A549 (cell line): ENCODE data around the gene EP400. TPM values are rescaled to one million over a fixed set of nuclear protein-coding genes. Genes with fewer than 3 reads are reported as not detected.

Experiments used
- polyA plus RNA-seq, 4 experiments: library from polyadenylated mRNA; depleted of rRNA in 3 of 4; stranded (reverse); fragments of >200 nt; fragmentation: RNase III in 1 of 4; extraction: RNeasy Plus Mini Kit Qiagen cat#74134 plus additional on column Dnase treatment in 1 of 4; gene quantifications; 2 replicates in 3 of 4; 3 replicates in 1 of 4; pipeline ENCODE4 v1.2.3, GENCODE V29; 2011 to 2017
- small RNA-seq, 6 experiments: library from RNA; depleted of rRNA; stranded (forward); fragments of <200 nt; gene quantifications; one replicate each; pipeline ENCODE3, GENCODE V24; 2012

The EP400 gene
- polyA plus RNA-seq, 2 of the 4 experiments (the other 2 are of a cell fraction): 9.7 to 15.2 TPM

Small RNA genes within 50 kb of the gene (small RNA-seq; reads per million reads assigned to genes)
- gene AC131009.3 (0 reads per million in 6 experiments), gene AC137590.2 (0 reads per million in 6 experiments), gene SNORA49 (27.1 to 642 (median 61.4) reads per million in 6 experiments)

Other genes starting within 250 kb of the EP400 start
- gene SFSWAP, start 238.9 kb upstream of the EP400 start, polyA plus RNA-seq (2011; rRNA removed): 18.8 and 21.8 TPM in 2 replicates
- gene SFSWAP, start 238.9 kb upstream of the EP400 start, polyA plus RNA-seq (2017; fragmentation: RNase III; extraction: RNeasy Plus Mini Kit Qiagen cat#74134 plus additional on column Dnase treatment): 22.8 to 23.5 TPM (median 23.3 TPM) in 3 replicates
- 6.2 and 9.1 TPM in 2 replicates for gene MMP17, start 121.5 kb upstream of the EP400 start, polyA plus RNA-seq (2011; rRNA removed)
- gene MMP17, start 121.5 kb upstream of the EP400 start, polyA plus RNA-seq (2017; fragmentation: RNase III; extraction: RNeasy Plus Mini Kit Qiagen cat#74134 plus additional on column Dnase treatment): 7.2 to 8.7 TPM (median 7.9 TPM) in 3 replicates
- 15.1 and 18.4 TPM in 2 replicates for gene ULK1, start 55.3 kb upstream of the EP400 start, polyA plus RNA-seq (2011; rRNA removed)
- 37.7 to 49.2 TPM (median 46.2 TPM) in 3 replicates for gene ULK1, start 55.3 kb upstream of the EP400 start, polyA plus RNA-seq (2017; fragmentation: RNase III; extraction: RNeasy Plus Mini Kit Qiagen cat#74134 plus additional on column Dnase treatment)
- gene PUS1, start 20.7 kb upstream of the EP400 start, polyA plus RNA-seq (2011; rRNA removed): 47.9 and 62.8 TPM in 2 replicates
- gene PUS1, start 20.7 kb upstream of the EP400 start, polyA plus RNA-seq (2017; fragmentation: RNase III; extraction: RNeasy Plus Mini Kit Qiagen cat#74134 plus additional on column Dnase treatment): 50.3 to 55.0 TPM (median 51.1 TPM) in 3 replicates
- gene DDX51, start 194.4 kb downstream of the EP400 start, polyA plus RNA-seq (2011; rRNA removed): 10.2 and 11.4 TPM in 2 replicates
- 21.8 to 23.7 TPM (median 22.6 TPM) in 3 replicates for gene DDX51, start 194.4 kb downstream of the EP400 start, polyA plus RNA-seq (2017; fragmentation: RNase III; extraction: RNeasy Plus Mini Kit Qiagen cat#74134 plus additional on column Dnase treatment)
- gene NOC4L, start 194.5 kb downstream of the EP400 start, polyA plus RNA-seq (2011; rRNA removed): 10.8 and 12.1 TPM in 2 replicates
- gene NOC4L, start 194.5 kb downstream of the EP400 start, polyA plus RNA-seq (2017; fragmentation: RNase III; extraction: RNeasy Plus Mini Kit Qiagen cat#74134 plus additional on column Dnase treatment): 32.8 to 36.6 TPM (median 34.1 TPM) in 3 replicates